ENCODE results near the gene TEC. TPM values are rescaled to one million over a fixed set of nuclear protein-coding genes. Genes with fewer than 3 reads are reported as not detected.

Gene TEC
- total and polyA plus RNA-seq, 2 of the 8 experiments (the other 6 are each of a cell fraction or from before 2014, with no cell fraction given): 0.73 to 1.8 TPM

- Histone ChIP-seq H3K9me3 (ENCODE audit: insufficient read depth in 2 of 2, low read depth in 1 of 2, low read length in 1 of 2) (peaks cover 0 to 6% of the 10 kb centered on the region in 2 experiments; a peak in 1 of 4 replicates), H3K4ac (replicated peaks; ENCODE audit: insufficient read length, low read depth, low read length) (no peak overlapping the region), H2AK5ac (ENCODE audit: low read depth, low read length) (no peak overlapping the region), H4K91ac (replicated peaks; ENCODE audit: insufficient read length, low read length) (no peak overlapping the region), H3K27me3 (replicated peaks in 1 of 4; ENCODE audit: control insufficient read depth in 3 of 4, extremely low read depth in 1 of 4, insufficient read depth in 3 of 4, low read length in 3 of 4) (no peaks in the 10 kb centered on the region), H3K79me1 (ENCODE audit: low read depth, low read length) (no peaks in the 10 kb centered on the region), H2BK5ac (ENCODE audit: low read depth, low read length) (no peak overlapping the region), H3K23me2 (ENCODE audit: low read depth, low read length) (no peaks in the 10 kb centered on the region), H3K4me2 (ENCODE audit: insufficient read depth in 1 of 2, low read depth in 2 of 2, low read length in 2 of 2) (no peak overlapping the region), H2BK15ac (ENCODE audit: low read length) (no peak overlapping the region), H4K8ac (ENCODE audit: extremely low read depth, insufficient read depth, low read length) (no peak overlapping the region), H3K4me3 (ENCODE audit: extremely low read depth in 1 of 4, insufficient read depth in 2 of 4, low read depth in 3 of 4, low read length in 4 of 4) (no peak overlapping the region), H4K5ac (ENCODE audit: insufficient read length, low read depth, low read length) (no peak overlapping the region), H3K36me3 (ENCODE audit: control insufficient read depth in 2 of 4, insufficient read depth in 4 of 4, low read length in 3 of 4) (no peaks in the 10 kb centered on the region), H2BK12ac (ENCODE audit: low read depth, low read length) (peak overlapping the region; percentile 22; the same call in 1 of the 2 replicates), H2BK120ac (replicated peaks; ENCODE audit: low read depth, low read length) (no peak overlapping the region), H3K9ac (replicated peaks in 1 of 4; ENCODE audit: extremely low read depth in 1 of 4, low read depth in 3 of 4, low read length in 3 of 4) (no peak overlapping the region), H3K4me1 (replicated peaks in 1 of 4; ENCODE audit: control insufficient read depth in 3 of 4, insufficient read depth in 4 of 4, low read length in 3 of 4) (peaks cover 0 to 2% (median 0%) of the 10 kb centered on the region in 4 experiments; a peak in 1 of 7 replicates), H3K23ac (ENCODE audit: insufficient read length) (no peak overlapping the region), H2AFZ (ENCODE audit: low read length) (peak overlapping the region; percentile 54; the same call in 1 of the 2 replicates), H3K27ac (ENCODE audit: low read depth, low read length) (no peak overlapping the region), H3K56ac (replicated peaks; ENCODE audit: insufficient read length, low read depth, low read length) (no peak overlapping the region), H3K14ac (ENCODE audit: insufficient read length) (no peak overlapping the region), H2BK20ac (ENCODE audit: low read length) (no peak overlapping the region), H3K18ac (ENCODE audit: extremely low read depth, low read length) (no peak overlapping the region), H4K20me1 (replicated peaks in 1 of 2; ENCODE audit: control insufficient read depth in 1 of 2, insufficient read depth in 2 of 2, low read length in 2 of 2) (no peaks in the 10 kb centered on the region), H3K79me2 (ENCODE audit: control insufficient read depth in 1 of 2, insufficient read depth in 2 of 2, low read length in 2 of 2) (no peaks in the 10 kb centered on the region)
- FAIRE-seq (peak; percentile 63), DNase-seq (ENCODE audit: low read depth in 1 of 2, low spot score in 2 of 2) (no peak)
- ChIA-PET CTCF (ENCODE audit: partially characterized antibody) (interaction anchor here (0.9 to 1.5 kb wide), 5 partner anchors 28 to 102 kb away, joined by 3 to 5 read pairs (median 3); no protein-coding TSS in a partner anchor), POLR2A (ENCODE audit: partially characterized antibody) (no interaction called here)
- WGBS, 2 experiments (ENCODE audit: extremely low coverage in 1 of 2, insufficient coverage in 1 of 2, insufficient read length in 1 of 2, insufficient replicate concordance in 2 of 2, low coverage in 1 of 2, low lambda C conversion rate in 2 of 2, missing lambda C conversion rate in 1 of 2): 92% methylated on average over 6 of the region's 6 CpGs; no CpG with 5 or more reads in 1 of the 2 experiments
- no peak for TF ChIP-seq RXRA (IDR thresholded peaks at IDR 0.05; ENCODE audit: insufficient read depth, low read depth, low read length)
- peak; percentile 88 for TF ChIP-seq BACH1 (IDR thresholded peaks at IDR 0.05; ENCODE audit: low read length)
- TF ChIP-seq MAFK (IDR thresholded peaks at IDR 0.05; ENCODE audit: low read depth, low read length): peak; percentile 81
- TF ChIP-seq JUND (IDR thresholded peaks at IDR 0.05; ENCODE audit: low read length): 0 out of 2 replicates have a peak, but pooled peaks have one; percentile 14
- no peak for TF ChIP-seq E2F6 (IDR thresholded peaks at IDR 0.05)
Measured at GRCh38 chr4:48173056-48173991, 96.3 kb downstream of the TEC start.

Measured in H1 (cell line).